GM19328 (cell line): ENCODE measurements around the gene MIB1.
A peak's percentile ranks its signal among the peaks of the same experiment; 100 is the strongest.

ENCODE experiments used
- ATAC-seq: cut with Tn5 transposase; IDR thresholded peaks from one replicate; pipeline ENCODE4 v1.9.1; 2021; ENCODE audit warnings: mild to moderate bottlenecking, moderate library complexity; ENCODE audit not compliant: unreplicated experiment

The MIB1 gene

GRCh38 chr18:21809725-21810124 lies 69.1 kb downstream of the MIB1 start:
- no peak for ATAC-seq

- no peak for ATAC-seq
Observed at GRCh38 chr18:21815101-21815500, 74.5 kb downstream of the MIB1 start.

- no peak for ATAC-seq
Observed at GRCh38 chr18:21820033-21820810, 79.6 kb downstream of the MIB1 start.

GRCh38 chr18:21820811-21821143 lies 80.2 kb downstream of the MIB1 start:
- ATAC-seq = no peak

GRCh38 chr18:21823848-21824247 lies 83.3 kb downstream of the MIB1 start:
- no peak for ATAC-seq

GRCh38 chr18:21826196-21826595 lies 85.6 kb downstream of the MIB1 start:
- no peak for ATAC-seq

GRCh38 chr18:21826641-21827302 lies 86.2 kb downstream of the MIB1 start:
- no peak for ATAC-seq

GRCh38 chr18:21830532-21830931 lies 89.9 kb downstream of the MIB1 start:
- no peak for ATAC-seq

- ATAC-seq = no peak
Observed at GRCh38 chr18:21831413-21831831, 90.8 kb downstream of the MIB1 start.

GRCh38 chr18:21833604-21834298 lies 93.2 kb downstream of the MIB1 start:
- ATAC-seq = no peak

- ATAC-seq = no peak
Observed at GRCh38 chr18:21834299-21834660, 93.7 kb downstream of the MIB1 start.

- no peak for ATAC-seq
Observed at GRCh38 chr18:21841570-21841969, 101.0 kb downstream of the MIB1 start.

- ATAC-seq = no peak
Observed at GRCh38 chr18:21843341-21843740, 102.7 kb downstream of the MIB1 start.

- ATAC-seq = no peak
Observed at GRCh38 chr18:21851327-21851961, 110.9 kb downstream of the MIB1 start.

GRCh38 chr18:21853016-21853415 lies 112.4 kb downstream of the MIB1 start:
- peak; percentile 82 for ATAC-seq

GRCh38 chr18:21853775-21854552 lies 113.4 kb downstream of the MIB1 start:
- no peak for ATAC-seq

- no peak for ATAC-seq
Observed at GRCh38 chr18:21855432-21855831, 114.8 kb downstream of the MIB1 start.

GRCh38 chr18:21857871-21858270 lies 117.3 kb downstream of the MIB1 start:
- no peak for ATAC-seq

- ATAC-seq = no peak
Observed at GRCh38 chr18:21858544-21858943, 118.0 kb downstream of the MIB1 start.

GRCh38 chr18:21864386-21864785 lies 123.8 kb downstream of the MIB1 start:
- ATAC-seq = no peak

GRCh38 chr18:21865043-21865442 lies 124.5 kb downstream of the MIB1 start:
- ATAC-seq = no peak
